DND-41 (cell line): ENCODE results near the gene HEXIM1.

ENCODE experiments used
- ATAC-seq: fragments of 200-7000 bp; cut with Tn5 transposase; 3 replicates; pipeline ENCODE4 v1.9.1; 2021; ENCODE audit warnings: low read depth; ENCODE audit not compliant: insufficient read depth
- DNase-seq: peaks from one replicate; pipeline ENCODE4 v3.0.0-alpha.2; 2020
- H2AFZ ChIP-seq: 2 replicates; pipeline ENCODE4 v1.6.0; 2012; ENCODE audit warnings: low read depth, low read length
- H3K27ac ChIP-seq: 2 replicates; pipeline ENCODE4 v1.5.1; 2012; ENCODE audit warnings: low read length, inconsistent platforms
- H3K27me3 ChIP-seq: fragments of 200-600 bp; sonication (generic); 2 replicates; pipeline ENCODE4 v1.6.0; 2012; ENCODE audit warnings: low read length, mild to moderate bottlenecking, inconsistent platforms; ENCODE audit not compliant: insufficient read depth, poor library complexity
- H3K36me3 ChIP-seq: 2 replicates; pipeline ENCODE4 v1.5.1; 2012; ENCODE audit warnings: low read length, inconsistent platforms; ENCODE audit not compliant: insufficient read depth
- H3K4me1 ChIP-seq: 2 replicates; pipeline ENCODE4 v1.5.1; 2012; ENCODE audit warnings: mild to moderate bottlenecking, low read length; ENCODE audit not compliant: insufficient read depth
- H3K4me2 ChIP-seq: 2 replicates; pipeline ENCODE4 v1.6.0; 2012; ENCODE audit warnings: mild to moderate bottlenecking, moderate library complexity, low read length, inconsistent platforms; ENCODE audit not compliant: insufficient read depth
- H3K4me3 ChIP-seq, 2 experiments: fragments of 200-600 bp in 1 of 2; shearing (Covaris generic) in 1 of 2; 2 replicates each; pipeline ENCODE4 v1.5.1; 2012 to 2016; ENCODE audit warnings: inconsistent platforms in 2 of 2, low read length in 2 of 2, mild to moderate bottlenecking in 2 of 2, low read depth in 1 of 2, moderate library complexity in 1 of 2
- H3K79me2 ChIP-seq: 2 replicates; pipeline ENCODE4 v1.6.0; 2012; ENCODE audit warnings: low read length, inconsistent platforms; ENCODE audit not compliant: insufficient read depth
- H3K9ac ChIP-seq: 2 replicates; pipeline ENCODE4 v1.6.0; 2012; ENCODE audit warnings: low read depth, mild to moderate bottlenecking, inconsistent platforms, low read length, moderate library complexity
- H3K9me3 ChIP-seq: 2 replicates; pipeline ENCODE4 v1.5.1; 2012; ENCODE audit warnings: low read length, moderate library complexity, mild to moderate bottlenecking, inconsistent platforms; ENCODE audit not compliant: insufficient read depth, severe bottlenecking
- H4K20me1 ChIP-seq: 2 replicates; pipeline ENCODE4 v1.6.0; 2012; ENCODE audit warnings: low read length; ENCODE audit not compliant: insufficient read depth
- CTCF ChIP-seq: IDR thresholded peaks from 2 replicates; pipeline ENCODE4 v1.5.1; 2012; ENCODE audit warnings: borderline replicate concordance, low read length, moderate library complexity, mild to moderate bottlenecking; ENCODE audit not compliant: poor library complexity, severe bottlenecking; ENCODE audit errors: extremely low read depth
- EZH2 ChIP-seq: IDR thresholded peaks from 3 replicates; pipeline ENCODE4 v1.6.1; 2012; ENCODE audit warnings: borderline replicate concordance, low read depth, mild to moderate bottlenecking, moderate library complexity, low read length, inconsistent platforms; ENCODE audit not compliant: severe bottlenecking

The HEXIM1 gene

DNA sequence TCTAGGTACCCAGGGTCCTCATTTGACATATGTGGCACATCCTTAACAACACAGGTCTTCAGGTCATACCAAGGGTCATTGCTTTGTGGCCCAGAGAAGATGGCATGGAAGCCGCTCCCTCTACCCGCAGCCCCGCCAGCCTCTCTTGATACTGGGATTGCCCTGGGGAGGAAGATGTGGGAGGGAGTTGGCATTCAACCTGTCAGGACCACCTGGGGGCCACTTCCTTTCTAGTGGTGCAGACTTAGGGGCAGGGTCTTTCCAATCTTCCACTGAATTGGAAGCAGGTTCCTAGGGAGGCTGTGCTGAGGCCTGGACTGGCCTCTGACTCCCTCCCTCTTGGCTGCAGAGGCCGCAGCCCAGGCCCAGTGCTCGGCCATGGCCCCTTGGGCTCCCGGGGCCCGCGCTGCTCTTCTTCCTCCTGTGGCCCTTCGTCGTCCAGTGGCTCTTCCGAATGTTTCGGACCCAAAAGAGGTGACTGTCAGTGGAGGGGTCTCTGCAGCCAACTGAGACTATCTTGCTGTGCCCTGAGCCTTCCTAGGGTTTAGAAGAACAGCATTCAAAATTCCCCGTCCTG lies 5.1 kb upstream of the HEXIM1 start:
- Histone ChIP-seq H3K4me3 (no peak overlapping the region), H3K9ac (no peak overlapping the region), H3K4me1 (peaks cover 13% of the 10 kb centered on the region), H2AFZ (no peak overlapping the region), H3K27me3 (no peaks in the 10 kb centered on the region), H3K36me3 (no peaks in the 10 kb centered on the region), H3K9me3 (no peaks in the 10 kb centered on the region), H3K79me2 (peaks cover 11% of the 10 kb centered on the region), H4K20me1 (no peaks in the 10 kb centered on the region), H3K4me2 (no peak overlapping the region), H3K27ac (no peak overlapping the region)
- DNase-seq (no peak), ATAC-seq (no peak)
- no peak for TF ChIP-seq CTCF
- TF ChIP-seq EZH2 = no peak

- ATAC-seq = no peak
- peaks cover 3% of the 10 kb centered on the region; the same call in 1 of the 2 replicates for H4K20me1 ChIP-seq
- DNase-seq = no peak
- peaks cover 14% of the 10 kb centered on the region for H3K4me1 ChIP-seq
- no peak overlapping the region for H2AFZ ChIP-seq
- no peaks in the 10 kb centered on the region for H3K9me3 ChIP-seq
- H3K4me3 ChIP-seq = no peak overlapping the region
- H3K4me2 ChIP-seq = no peak overlapping the region
- H3K27ac ChIP-seq = no peak overlapping the region
- H3K36me3 ChIP-seq = no peaks in the 10 kb centered on the region
- H3K79me2 ChIP-seq = peaks cover 15% of the 10 kb centered on the region
- H3K27me3 ChIP-seq = no peaks in the 10 kb centered on the region
- TF ChIP-seq EZH2 = no peak
- no peak for TF ChIP-seq CTCF
- no peak overlapping the region for H3K9ac ChIP-seq
These were observed 4.5 kb upstream of the HEXIM1 start for GRCh38 chr17:45143767-45144198.

- H3K9me3 ChIP-seq = no peaks in the 10 kb centered on the region
- H3K4me2 ChIP-seq = no peak overlapping the region
- H2AFZ ChIP-seq = no peak overlapping the region
- ATAC-seq (no peak), DNase-seq (no peak)
- no peaks in the 10 kb centered on the region; the same call in 1 of the 2 replicates for H3K36me3 ChIP-seq
- H4K20me1 ChIP-seq = peaks cover 6% of the 10 kb centered on the region; the same call in 1 of the 2 replicates
- H3K27me3 ChIP-seq = no peaks in the 10 kb centered on the region
- no peak overlapping the region for H3K9ac ChIP-seq
- H3K4me3 ChIP-seq = no peak overlapping the region
- peaks cover 22% of the 10 kb centered on the region for H3K79me2 ChIP-seq
- H3K4me1 ChIP-seq = peaks cover 20% of the 10 kb centered on the region
- TF ChIP-seq EZH2 = no peak
- TF ChIP-seq CTCF = no peak
- no peak overlapping the region for H3K27ac ChIP-seq
These were observed 3.9 kb upstream of the HEXIM1 start for GRCh38 chr17:45144199-45145034.
